SU-DHL-6 (cell line): Measurements from ENCODE around the gene SYNC.

Experiments
- H2AFZ ChIP-seq: fragments of 200-600 bp; sonication (generic); 2 replicates; pipeline ENCODE4 v1.6.1; 2014; ENCODE audit warnings: low read depth, mild to moderate bottlenecking, moderate library complexity, mixed read lengths, antibody characterized with exemption, low read length; ENCODE audit not compliant: severe bottlenecking
- H3F3A ChIP-seq: fragments of 200-600 bp; shearing (Covaris generic); 2 replicates; pipeline ENCODE4 v1.6.0; 2016; ENCODE audit warnings: antibody characterized with exemption, mild to moderate bottlenecking; ENCODE audit not compliant: insufficient read depth
- H3K27ac ChIP-seq: fragments of 200-600 bp; sonication (generic); 2 replicates; pipeline ENCODE4 v1.5.1; 2016; ENCODE audit warnings: low read depth, mild to moderate bottlenecking, low read length, moderate library complexity, mixed read lengths
- H3K27me3 ChIP-seq: fragments of 200-600 bp; sonication (generic), shearing (Covaris generic); 2 replicates; pipeline ENCODE4 v1.6.0; 2014; ENCODE audit warnings: mild to moderate bottlenecking, low read length
- H3K36me3 ChIP-seq: fragments of 200-600 bp; sonication (generic); 2 replicates; pipeline ENCODE4 v1.6.1; 2014; ENCODE audit warnings: mild to moderate bottlenecking, low read length, mixed read lengths
- H3K4me2 ChIP-seq: fragments of 300-600, 200-600 bp; shearing (Covaris generic), sonication (generic); 2 replicates; pipeline ENCODE4 v1.6.0; 2014; ENCODE audit warnings: low read length, low read depth, mild to moderate bottlenecking; ENCODE audit not compliant: poor library complexity, severe bottlenecking
- H3K4me3 ChIP-seq: fragments of 200-600 bp; sonication (generic); 2 replicates; pipeline ENCODE4 v1.5.1; 2014; ENCODE audit warnings: antibody characterized with exemption, low read length, mild to moderate bottlenecking, mixed read lengths; ENCODE audit not compliant: insufficient read depth, poor library complexity, severe bottlenecking
- H3K79me2 ChIP-seq: fragments of 200-600 bp; sonication (generic); 2 replicates; pipeline ENCODE4 v1.6.1; 2014; ENCODE audit warnings: mild to moderate bottlenecking, low read length, moderate library complexity; ENCODE audit not compliant: insufficient read depth
- H3K9ac ChIP-seq: fragments of 200-600 bp; sonication (generic); 2 replicates; pipeline ENCODE4 v1.7.0; 2014; ENCODE audit warnings: mild to moderate bottlenecking, low read length
- H3K9me2 ChIP-seq: fragments of 200-600 bp; sonication (generic); replicated peaks from 2 replicates; pipeline ENCODE4 v1.6.1; 2014; ENCODE audit warnings: low read length; ENCODE audit not compliant: insufficient read depth
- H3K9me3 ChIP-seq: fragments of 200-600 bp; sonication (generic); 2 replicates; pipeline ENCODE4 v1.6.1; 2014; ENCODE audit warnings: low read length, mixed read lengths; ENCODE audit not compliant: insufficient read depth
- H4K20me1 ChIP-seq: fragments of 200-600 bp; sonication (generic); 2 replicates; pipeline ENCODE4 v1.6.1; 2014; ENCODE audit warnings: low read depth, mild to moderate bottlenecking, antibody characterized with exemption, low read length, moderate library complexity, mixed read lengths
- EZH2phosphoT487 ChIP-seq: fragments of 200-600 bp; sonication (generic), shearing (Covaris generic); conservative IDR thresholded peaks from 2 replicates; pipeline ENCODE4 v1.6.1; 2018; ENCODE audit warnings: mild to moderate bottlenecking, antibody characterized with exemption, low read length, moderate library complexity, mixed read lengths
- TF ChIP-seq, protein P1 (sequence below): fragments of 200-600 bp; sonication (generic); IDR thresholded peaks from one replicate; pipeline ENCODE4 v1.5.1; 2017; ENCODE audit warnings: antibody characterized with exemption, mild to moderate bottlenecking, low read length, moderate library complexity; ENCODE audit not compliant: insufficient read depth, poor library complexity, severe bottlenecking

SYNC gene

DNA sequence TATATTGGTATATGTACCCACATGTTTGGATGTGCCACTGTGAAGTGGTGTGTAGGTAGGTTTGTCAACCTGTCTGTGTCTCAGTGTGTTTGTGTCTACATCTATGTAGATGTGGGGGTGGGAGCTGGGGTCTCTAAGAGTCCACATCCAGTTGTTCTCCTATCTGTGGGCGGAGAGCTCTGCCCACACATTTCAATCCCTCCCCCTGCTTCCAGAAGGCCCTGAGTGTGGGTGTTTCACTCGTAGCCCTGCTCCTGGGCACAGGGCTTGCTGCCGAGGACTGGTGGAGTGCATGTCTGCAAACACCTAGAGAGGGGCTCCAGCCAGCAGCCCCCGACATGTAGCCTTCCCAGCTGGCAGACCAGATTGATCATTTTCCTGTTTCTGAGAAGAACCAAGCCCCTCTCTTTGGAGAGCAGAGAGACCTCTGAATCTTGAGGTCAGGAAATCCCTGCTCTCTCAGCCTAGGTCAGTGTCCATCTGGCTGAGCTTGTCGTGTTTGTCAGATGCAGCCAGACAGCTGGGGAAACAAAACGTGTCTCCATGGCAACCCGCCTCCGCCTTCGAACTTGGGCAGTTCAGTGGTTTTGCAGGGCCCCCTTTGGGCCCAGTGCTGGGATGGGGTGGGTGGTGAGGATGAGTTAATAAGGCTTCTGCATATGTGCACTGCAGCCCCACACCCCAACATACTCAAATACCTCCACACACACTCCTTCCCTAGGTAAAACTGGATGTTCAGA, 31.2 kb upstream of the SYNC start:
- no peak overlapping the region for H3K4me2 ChIP-seq
- no peaks in the 10 kb centered on the region for H3K36me3 ChIP-seq
- H3K9me3 ChIP-seq: no peaks in the 10 kb centered on the region
- no peaks in the 10 kb centered on the region for H3F3A ChIP-seq
- H3K9ac ChIP-seq: no peak overlapping the region
- H3K4me3 ChIP-seq: no peak overlapping the region
- H3K27me3 ChIP-seq: 0 out of 2 replicates have a peak, but pooled peaks cover 3% of the 10 kb centered on the region
- H3K9me2 ChIP-seq: no peaks in the 10 kb centered on the region
- H3K27ac ChIP-seq: no peak overlapping the region
- H4K20me1 ChIP-seq: no peaks in the 10 kb centered on the region
- no peaks in the 10 kb centered on the region for H3K79me2 ChIP-seq
- no peak overlapping the region for H2AFZ ChIP-seq
- TF ChIP-seq, protein P1, sequence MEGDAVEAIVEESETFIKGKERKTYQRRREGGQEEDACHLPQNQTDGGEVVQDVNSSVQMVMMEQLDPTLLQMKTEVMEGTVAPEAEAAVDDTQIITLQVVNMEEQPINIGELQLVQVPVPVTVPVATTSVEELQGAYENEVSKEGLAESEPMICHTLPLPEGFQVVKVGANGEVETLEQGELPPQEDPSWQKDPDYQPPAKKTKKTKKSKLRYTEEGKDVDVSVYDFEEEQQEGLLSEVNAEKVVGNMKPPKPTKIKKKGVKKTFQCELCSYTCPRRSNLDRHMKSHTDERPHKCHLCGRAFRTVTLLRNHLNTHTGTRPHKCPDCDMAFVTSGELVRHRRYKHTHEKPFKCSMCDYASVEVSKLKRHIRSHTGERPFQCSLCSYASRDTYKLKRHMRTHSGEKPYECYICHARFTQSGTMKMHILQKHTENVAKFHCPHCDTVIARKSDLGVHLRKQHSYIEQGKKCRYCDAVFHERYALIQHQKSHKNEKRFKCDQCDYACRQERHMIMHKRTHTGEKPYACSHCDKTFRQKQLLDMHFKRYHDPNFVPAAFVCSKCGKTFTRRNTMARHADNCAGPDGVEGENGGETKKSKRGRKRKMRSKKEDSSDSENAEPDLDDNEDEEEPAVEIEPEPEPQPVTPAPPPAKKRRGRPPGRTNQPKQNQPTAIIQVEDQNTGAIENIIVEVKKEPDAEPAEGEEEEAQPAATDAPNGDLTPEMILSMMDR: no peak
- no peak for TF ChIP-seq EZH2phosphoT487

GRCh38 chr1:32729254-32730046, 26.9 kb upstream of the SYNC start:
- Histone ChIP-seq H2AFZ (no peak overlapping the region), H4K20me1 (no peaks in the 10 kb centered on the region), H3K4me3 (no peak overlapping the region), H3K9me3 (no peaks in the 10 kb centered on the region), H3K79me2 (no peaks in the 10 kb centered on the region), H3K9me2 (no peaks in the 10 kb centered on the region), H3K9ac (no peak overlapping the region), H3K27ac (no peak overlapping the region), H3F3A (no peaks in the 10 kb centered on the region), H3K27me3 (0 out of 2 replicates have a peak, but pooled peaks cover 3% of the 10 kb centered on the region), H3K36me3 (no peaks in the 10 kb centered on the region), H3K4me2 (no peak overlapping the region)
- TF ChIP-seq EZH2phosphoT487: no peak
- TF ChIP-seq, protein P1: no peak

- H3K27ac ChIP-seq: no peak overlapping the region
- no peaks in the 10 kb centered on the region for H3K79me2 ChIP-seq
- no peak overlapping the region for H2AFZ ChIP-seq
- H3K9ac ChIP-seq: no peak overlapping the region
- no peaks in the 10 kb centered on the region for H3F3A ChIP-seq
- no peaks in the 10 kb centered on the region for H3K9me3 ChIP-seq
- no peaks in the 10 kb centered on the region for H3K36me3 ChIP-seq
- TF ChIP-seq, protein P1: no peak
- no peak for TF ChIP-seq EZH2phosphoT487
- 0 out of 2 replicates have a peak, but pooled peaks cover 3% of the 10 kb centered on the region for H3K27me3 ChIP-seq
- no peaks in the 10 kb centered on the region for H4K20me1 ChIP-seq
- H3K4me3 ChIP-seq: no peak overlapping the region
- no peak overlapping the region for H3K4me2 ChIP-seq
- no peaks in the 10 kb centered on the region for H3K9me2 ChIP-seq
These were observed 26.0 kb upstream of the SYNC start for GRCh38 chr1:32728413-32729077.
